Keratinocyte (primary cell): ENCODE data around the gene IFIT3. TPM values are rescaled to one million over a fixed set of nuclear protein-coding genes. Genes with fewer than 3 reads are reported as not detected.

Experiments used
- DNase-seq: peaks from one replicate; pipeline ENCODE4 v3.0.0-alpha.2; 2011; ENCODE audit warnings: low read depth, missing footprints, low spot score
- FAIRE-seq: peaks from 2 replicates; lab custom pipeline; 2011; peaks lifted over from hg19 to GRCh38; lab: Jason Lieb, UNC
- H2AFZ ChIP-seq: 2 replicates; pipeline ENCODE4 v1.6.0; 2012; ENCODE audit warnings: low read length, control low read depth, inconsistent platforms; ENCODE audit not compliant: control insufficient read depth
- H3K27ac ChIP-seq: 2 replicates; pipeline ENCODE4 v1.5.1; 2011; ENCODE audit warnings: low read length; ENCODE audit not compliant: control insufficient read depth, insufficient read depth
- H3K27me3 ChIP-seq: 3 replicates; pipeline ENCODE4 v1.6.0; 2011; ENCODE audit warnings: low read length; ENCODE audit not compliant: control insufficient read depth, insufficient read depth; ENCODE audit errors: extremely low read depth
- H3K36me3 ChIP-seq, 2 experiments: 2 replicates in 1 of 2; 3 replicates in 1 of 2; pipeline ENCODE4 v1.5.1; 2011; ENCODE audit warnings: low read length in 2 of 2, mild to moderate bottlenecking in 1 of 2; ENCODE audit not compliant: control insufficient read depth in 2 of 2, insufficient read depth in 2 of 2; ENCODE audit errors: extremely low read depth in 1 of 2
- H3K4me1 ChIP-seq: 3 replicates; pipeline ENCODE4 v1.5.1; 2011; ENCODE audit warnings: low read length; ENCODE audit not compliant: control insufficient read depth, insufficient read depth; ENCODE audit errors: extremely low read depth
- H3K4me2 ChIP-seq: 3 replicates; pipeline ENCODE4 v1.6.0; 2011; ENCODE audit warnings: low read depth, low read length; ENCODE audit not compliant: control insufficient read depth, insufficient read depth; ENCODE audit errors: extremely low read depth
- H3K4me3 ChIP-seq, 3 experiments: fragments of 200-600 bp in 1 of 3; sonication (generic) in 1 of 3; 2 replicates in 2 of 3; 3 replicates in 1 of 3; pipeline ENCODE4 v1.5.1; 2011 to 2016; ENCODE audit warnings: low read length in 3 of 3, mild to moderate bottlenecking in 3 of 3, control low read depth in 2 of 3, inconsistent platforms in 1 of 3, low read depth in 1 of 3, mixed read lengths in 1 of 3, mixed run types in 1 of 3, moderate library complexity in 1 of 3; ENCODE audit not compliant: control insufficient read depth in 2 of 3, insufficient read depth in 2 of 3; ENCODE audit errors: extremely low read depth in 1 of 3
- H3K79me2 ChIP-seq: 2 replicates; pipeline ENCODE4 v1.6.0; 2012; ENCODE audit warnings: low read length; ENCODE audit not compliant: control insufficient read depth, insufficient read depth
- H3K9ac ChIP-seq: 3 replicates; pipeline ENCODE4 v1.6.0; 2011; ENCODE audit warnings: low read length; ENCODE audit not compliant: control insufficient read depth, insufficient read depth; ENCODE audit errors: extremely low read depth
- H3K9me1 ChIP-seq: 3 replicates; pipeline ENCODE4 v1.6.0; 2011; ENCODE audit warnings: low read length; ENCODE audit not compliant: control insufficient read depth, insufficient read depth; ENCODE audit errors: extremely low read depth
- H3K9me3 ChIP-seq: 2 replicates; pipeline ENCODE4 v1.5.1; 2012; ENCODE audit warnings: low read depth, low read length; ENCODE audit not compliant: control insufficient read depth
- H4K20me1 ChIP-seq: 3 replicates; pipeline ENCODE4 v1.6.0; 2011; ENCODE audit warnings: low read length; ENCODE audit not compliant: control insufficient read depth, insufficient read depth; ENCODE audit errors: extremely low read depth
- CTCF ChIP-seq, 3 experiments: IDR thresholded peaks in 1 of 3; conservative IDR thresholded peaks in 1 of 3; optimal IDR thresholded peaks in 1 of 3; 2 replicates in 2 of 3; 3 replicates in 1 of 3; pipeline versions ENCODE3 to v1.5.1; 2011; ENCODE audit warnings: low read length in 3 of 3, mild to moderate bottlenecking in 3 of 3, moderate library complexity in 2 of 3, control low read depth in 1 of 3, inconsistent platforms in 1 of 3; ENCODE audit not compliant: insufficient read depth in 2 of 3; ENCODE audit errors: extremely low read depth in 1 of 3
- EZH2 ChIP-seq: IDR thresholded peaks from one replicate; pipeline ENCODE4 v1.6.1; 2012; ENCODE audit warnings: inconsistent platforms, mild to moderate bottlenecking, low read length, moderate library complexity
- dilution Hi-C: fragments of 300-500 bp; cut with MboI; formaldehyde crosslinking; loops from one replicate; pipeline ENCODE4 v1.7.0; 2020; ENCODE audit warnings: low sequenced_read_pairs; ENCODE audit not compliant: extremely low pct_ligation_motif_present
- polyA plus RNA-seq, 5 experiments: library from polyadenylated mRNA; depleted of rRNA in 3 of 5; stranded (reverse) in 3 of 5; stranded (forward) in 1 of 5; unstranded in 1 of 5; fragments of >200 nt; gene quantifications; 1 replicate in 1 of 5; 2 replicates in 3 of 5; 3 replicates in 1 of 5; pipeline versions ENCODE4 v1.2.1 to v1.2.3, GENCODE V29; 2011 to 2012; ENCODE audit warnings: missing spikeins in 2 of 5, low read depth in 1 of 5, low replicate concordance in 1 of 5

IFIT3 gene
- polyA plus RNA-seq, 1 donor (not counting 4 experiments of a cell fraction or from before 2014, with no cell fraction given): 42.6 TPM

GRCh38 chr10:89345367-89346000 lies 17.7 kb downstream of the IFIT3 start:
- Histone ChIP-seq H3K79me2 (no peaks in the 10 kb centered on the region), H3K9me3 (no peaks in the 10 kb centered on the region), H3K36me3 (no peaks in the 10 kb centered on the region), H3K4me3 (no peak overlapping the region), H3K27ac (no peak overlapping the region), H3K9ac (no peak overlapping the region), H3K9me1 (no peaks in the 10 kb centered on the region), H3K4me1 (peaks cover 6% of the 10 kb centered on the region), H3K4me2 (no peak overlapping the region), H2AFZ (no peak overlapping the region), H3K27me3 (no peaks in the 10 kb centered on the region), H4K20me1 (no peaks in the 10 kb centered on the region)
- dilution Hi-C loops: no loop called here
- FAIRE-seq (no peak), DNase-seq (no peak)
- TF ChIP-seq EZH2: no peak
- TF ChIP-seq CTCF (optimal IDR thresholded peaks at IDR 0.05 in 1 of 3, IDR thresholded peaks at IDR 0.05 in 1 of 3, conservative IDR thresholded peaks at IDR 0.05 in 1 of 3; ENCODE audit: extremely low read depth in 1 of 3, insufficient read depth in 2 of 3, low read length in 3 of 3): no peak

GRCh38 chr10:89346405-89347254 lies 18.8 kb downstream of the IFIT3 start:
- H3K9me3 ChIP-seq: no peaks in the 10 kb centered on the region
- no peak overlapping the region for H3K4me3 ChIP-seq
- H2AFZ ChIP-seq: no peak overlapping the region
- TF ChIP-seq CTCF (optimal IDR thresholded peaks at IDR 0.05 in 1 of 3, IDR thresholded peaks at IDR 0.05 in 1 of 3, conservative IDR thresholded peaks at IDR 0.05 in 1 of 3; ENCODE audit: extremely low read depth in 1 of 3, insufficient read depth in 2 of 3, low read length in 3 of 3) (no peak), EZH2 (no peak)
- H3K4me2 ChIP-seq: no peak overlapping the region
- FAIRE-seq (no peak), DNase-seq (no peak)
- H4K20me1 ChIP-seq: no peaks in the 10 kb centered on the region
- H3K79me2 ChIP-seq: no peaks in the 10 kb centered on the region
- dilution Hi-C loops: no loop called here
- H3K9ac ChIP-seq: no peak overlapping the region
- H3K27ac ChIP-seq: no peak overlapping the region
- no peaks in the 10 kb centered on the region for H3K36me3 ChIP-seq
- no peaks in the 10 kb centered on the region for H3K9me1 ChIP-seq
- peaks cover 13% of the 10 kb centered on the region for H3K4me1 ChIP-seq
- H3K27me3 ChIP-seq: no peaks in the 10 kb centered on the region
